Prostate gland (tissue), 2 donors: ENCODE results near the gene IGF1.

Experiments
- POLR2A ChIP-seq: fragments of 450-650 bp; IDR thresholded peaks from one replicate; pipeline ENCODE4 v1.6.1; 2016; ENCODE audit warnings: antibody characterized with exemption, mild to moderate bottlenecking
- POLR2AphosphoS5 ChIP-seq: sonication (generic); formaldehyde crosslinking; IDR thresholded peaks from one replicate; pipeline ENCODE4 v1.6.1; 2017; ENCODE audit warnings: antibody characterized with exemption
- TF ChIP-seq, protein P1 (sequence below), 4 experiments: fragments of 200-600 bp in 2 of 4; fragments of 450-650 bp in 2 of 4; sonication (generic) in 2 of 4; IDR thresholded peaks; 1 replicate in 3 of 4; 2 replicates in 1 of 4; pipeline ENCODE4 v1.5.1; 2016 to 2019; ENCODE audit warnings: antibody characterized with exemption in 4 of 4, mild to moderate bottlenecking in 2 of 4, moderate library complexity in 2 of 4

DNA sequence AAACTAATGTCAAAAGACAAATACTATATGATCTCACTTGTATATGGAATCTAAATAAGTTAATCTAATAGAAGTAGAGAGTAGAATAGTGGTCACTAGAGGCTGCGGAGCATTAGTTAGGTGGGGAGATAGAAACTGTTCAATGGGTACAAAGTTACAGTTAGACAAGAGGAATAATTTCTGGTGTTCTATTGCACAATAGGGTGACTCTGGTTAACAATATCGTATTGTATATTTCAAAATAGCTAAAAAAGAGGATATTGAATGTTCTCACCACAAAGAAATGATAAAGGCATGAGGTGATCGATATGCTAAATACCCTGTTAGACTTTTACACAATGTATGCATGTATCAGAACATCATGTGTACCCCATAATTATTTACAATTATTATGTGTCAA is 42.9 kb downstream of the IGF1 start:
- TF ChIP-seq, protein P1, sequence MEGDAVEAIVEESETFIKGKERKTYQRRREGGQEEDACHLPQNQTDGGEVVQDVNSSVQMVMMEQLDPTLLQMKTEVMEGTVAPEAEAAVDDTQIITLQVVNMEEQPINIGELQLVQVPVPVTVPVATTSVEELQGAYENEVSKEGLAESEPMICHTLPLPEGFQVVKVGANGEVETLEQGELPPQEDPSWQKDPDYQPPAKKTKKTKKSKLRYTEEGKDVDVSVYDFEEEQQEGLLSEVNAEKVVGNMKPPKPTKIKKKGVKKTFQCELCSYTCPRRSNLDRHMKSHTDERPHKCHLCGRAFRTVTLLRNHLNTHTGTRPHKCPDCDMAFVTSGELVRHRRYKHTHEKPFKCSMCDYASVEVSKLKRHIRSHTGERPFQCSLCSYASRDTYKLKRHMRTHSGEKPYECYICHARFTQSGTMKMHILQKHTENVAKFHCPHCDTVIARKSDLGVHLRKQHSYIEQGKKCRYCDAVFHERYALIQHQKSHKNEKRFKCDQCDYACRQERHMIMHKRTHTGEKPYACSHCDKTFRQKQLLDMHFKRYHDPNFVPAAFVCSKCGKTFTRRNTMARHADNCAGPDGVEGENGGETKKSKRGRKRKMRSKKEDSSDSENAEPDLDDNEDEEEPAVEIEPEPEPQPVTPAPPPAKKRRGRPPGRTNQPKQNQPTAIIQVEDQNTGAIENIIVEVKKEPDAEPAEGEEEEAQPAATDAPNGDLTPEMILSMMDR (IDR thresholded peaks at IDR 0.05), result no peak
- TF ChIP-seq POLR2A (no peak), POLR2AphosphoS5 (no peak)
